Measurements from ENCODE around the gene LYRM9. TPM values are rescaled to one million over a fixed set of nuclear protein-coding genes. Genes with fewer than 3 reads are reported as not detected.

The LYRM9 gene
- total RNA-seq, 2 donors from 2014 or later = 5.8 to 8.3 TPM

DNA sequence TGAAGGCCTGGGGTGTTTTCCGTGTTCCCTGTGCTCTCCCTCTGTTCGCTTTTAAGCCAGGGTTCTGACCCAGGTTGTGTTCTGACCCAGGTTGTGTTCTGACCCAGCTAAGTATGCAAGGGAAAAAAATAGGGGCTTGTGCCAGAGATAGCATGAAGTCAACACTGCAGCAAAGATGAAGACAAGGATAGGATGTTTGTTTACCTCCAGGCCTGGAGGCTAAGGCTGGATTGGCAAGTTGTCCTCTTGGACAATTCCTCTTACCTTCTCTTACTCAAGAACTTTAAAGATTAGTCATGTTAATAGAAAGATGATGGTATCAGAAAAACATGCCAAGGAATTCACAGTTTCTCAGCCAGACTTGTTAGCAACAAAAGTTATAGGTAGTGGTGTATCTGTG is 19.4 kb downstream of the LYRM9 start:
- Histone ChIP-seq H3K4me3 (ENCODE audit: low read length) (no peak overlapping the region), H3K27ac (ENCODE audit: low read depth, low read length) (no peak overlapping the region)

DNA sequence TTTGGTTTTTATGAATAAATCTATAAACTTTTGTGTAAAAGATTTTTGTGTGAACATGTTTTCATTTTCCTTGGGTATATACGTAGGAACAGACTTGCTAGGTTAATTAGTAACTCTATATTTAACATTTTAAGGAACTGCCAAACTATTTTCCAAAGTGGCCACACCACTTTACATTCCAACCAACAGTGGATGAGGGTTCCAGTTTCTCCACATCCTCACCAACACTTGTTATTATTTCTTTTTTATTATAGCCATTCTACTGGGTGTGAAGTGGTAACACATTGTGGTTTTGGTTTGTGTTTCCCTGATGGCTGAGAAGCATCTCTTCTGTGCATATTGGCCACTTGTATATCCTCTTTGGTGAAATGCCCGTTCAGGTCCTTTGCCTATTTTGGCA is 20.0 kb downstream of the LYRM9 start:
- Mint-ChIP-seq H3K36me3 (ENCODE audit: low read depth) (no peaks in the 10 kb centered on the region), H3K27me3 (ENCODE audit: insufficient read depth) (peaks cover 2% of the 10 kb centered on the region), H3K27ac (no peak overlapping the region), H3K4me1 (no peaks in the 10 kb centered on the region), H3K9me3 (peaks cover 7% of the 10 kb centered on the region), H3K4me3 (no peak overlapping the region)
- Histone ChIP-seq H3K4me3 (ENCODE audit: low read length) (no peak overlapping the region), H3K4me1 (ENCODE audit: control insufficient read depth, insufficient read depth, low read length) (no peaks in the 10 kb centered on the region), H3K27ac (ENCODE audit: low read depth, low read length) (no peak overlapping the region), H3K36me3 (ENCODE audit: control insufficient read depth, insufficient read depth, low read length) (no peaks in the 10 kb centered on the region), H3K9me3 (ENCODE audit: control insufficient read depth, low read length) (no peaks in the 10 kb centered on the region), H3K27me3 (ENCODE audit: control insufficient read depth, insufficient read depth, low read length, poor library complexity, severe bottlenecking) (no peaks in the 10 kb centered on the region), H3K9ac (ENCODE audit: extremely low read depth, low read length, poor library complexity, severe bottlenecking) (no peak overlapping the region)
- TF ChIP-seq, protein P1, sequence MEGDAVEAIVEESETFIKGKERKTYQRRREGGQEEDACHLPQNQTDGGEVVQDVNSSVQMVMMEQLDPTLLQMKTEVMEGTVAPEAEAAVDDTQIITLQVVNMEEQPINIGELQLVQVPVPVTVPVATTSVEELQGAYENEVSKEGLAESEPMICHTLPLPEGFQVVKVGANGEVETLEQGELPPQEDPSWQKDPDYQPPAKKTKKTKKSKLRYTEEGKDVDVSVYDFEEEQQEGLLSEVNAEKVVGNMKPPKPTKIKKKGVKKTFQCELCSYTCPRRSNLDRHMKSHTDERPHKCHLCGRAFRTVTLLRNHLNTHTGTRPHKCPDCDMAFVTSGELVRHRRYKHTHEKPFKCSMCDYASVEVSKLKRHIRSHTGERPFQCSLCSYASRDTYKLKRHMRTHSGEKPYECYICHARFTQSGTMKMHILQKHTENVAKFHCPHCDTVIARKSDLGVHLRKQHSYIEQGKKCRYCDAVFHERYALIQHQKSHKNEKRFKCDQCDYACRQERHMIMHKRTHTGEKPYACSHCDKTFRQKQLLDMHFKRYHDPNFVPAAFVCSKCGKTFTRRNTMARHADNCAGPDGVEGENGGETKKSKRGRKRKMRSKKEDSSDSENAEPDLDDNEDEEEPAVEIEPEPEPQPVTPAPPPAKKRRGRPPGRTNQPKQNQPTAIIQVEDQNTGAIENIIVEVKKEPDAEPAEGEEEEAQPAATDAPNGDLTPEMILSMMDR (conservative IDR thresholded peaks at IDR 0.05) = no peak
- 86 to 92% methylated on average over 1 of the region's 2 CpGs for WGBS, 2 experiments (ENCODE audit: insufficient coverage in 1 of 2, insufficient read length in 1 of 2)
- no peak for DNase-seq

More for the DNA sequence above, 19.4 kb downstream of the LYRM9 start:
- no peak for DNase-seq
- TF ChIP-seq, protein P1 (conservative IDR thresholded peaks at IDR 0.05) = no peak
- WGBS, 2 experiments (ENCODE audit: insufficient coverage in 1 of 2, insufficient read length in 1 of 2) = 94% methylated on average over 2 of the region's 2 CpGs; no CpG with 5 or more reads in 1 of the 2 experiments
- peaks cover 2% of the 10 kb centered on the region for H3K27me3 Mint-ChIP-seq (ENCODE audit: insufficient read depth)
- H3K27ac Mint-ChIP-seq = no peak overlapping the region
- H3K36me3 Mint-ChIP-seq (ENCODE audit: low read depth) = no peaks in the 10 kb centered on the region
- H3K4me1 ChIP-seq (ENCODE audit: control insufficient read depth, insufficient read depth, low read length) = no peaks in the 10 kb centered on the region
- no peak overlapping the region for H3K4me3 Mint-ChIP-seq
- no peaks in the 10 kb centered on the region for H3K4me1 Mint-ChIP-seq
- no peak overlapping the region for H3K9ac ChIP-seq (ENCODE audit: extremely low read depth, low read length, poor library complexity, severe bottlenecking)
- H3K9me3 Mint-ChIP-seq = peaks cover 7% of the 10 kb centered on the region
- no peaks in the 10 kb centered on the region for H3K9me3 ChIP-seq (ENCODE audit: control insufficient read depth, low read length)
- no peaks in the 10 kb centered on the region for H3K36me3 ChIP-seq (ENCODE audit: control insufficient read depth, insufficient read depth, low read length)
- H3K27me3 ChIP-seq (ENCODE audit: control insufficient read depth, insufficient read depth, low read length, poor library complexity, severe bottlenecking) = no peaks in the 10 kb centered on the region

DNA sequence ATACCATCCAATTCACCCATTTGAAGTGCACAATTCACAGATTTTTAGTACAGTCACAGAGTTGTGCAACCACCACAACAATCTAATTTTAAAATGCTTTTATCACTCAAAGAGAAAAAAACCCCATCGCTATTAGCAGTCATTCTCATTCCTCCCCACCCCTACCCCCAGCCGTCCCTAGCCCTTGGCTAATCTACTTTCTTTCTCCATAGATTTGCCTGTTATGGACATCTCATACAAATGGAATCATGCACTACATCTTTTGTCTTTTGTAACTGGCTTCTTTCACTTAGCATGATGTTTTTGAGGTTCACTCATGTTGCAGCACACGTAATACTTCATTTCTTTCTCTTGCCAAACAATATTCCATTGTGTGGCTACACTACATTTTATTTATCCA is 20.4 kb downstream of the LYRM9 start:
- Mint-ChIP-seq H3K4me1 (no peaks in the 10 kb centered on the region), H3K27me3 (ENCODE audit: insufficient read depth) (peaks cover 2% of the 10 kb centered on the region), H3K4me3 (no peak overlapping the region), H3K9me3 (peaks cover 7% of the 10 kb centered on the region), H3K36me3 (ENCODE audit: low read depth) (no peaks in the 10 kb centered on the region), H3K27ac (no peak overlapping the region)
- WGBS, 2 experiments (ENCODE audit: insufficient coverage in 1 of 2, insufficient read length in 1 of 2) = 94 to 95% methylated on average over 3 of the region's 3 CpGs
- Histone ChIP-seq H3K9me3 (ENCODE audit: control insufficient read depth, low read length) (no peaks in the 10 kb centered on the region), H3K27me3 (ENCODE audit: control insufficient read depth, insufficient read depth, low read length, poor library complexity, severe bottlenecking) (no peaks in the 10 kb centered on the region), H3K9ac (ENCODE audit: extremely low read depth, low read length, poor library complexity, severe bottlenecking) (no peak overlapping the region), H3K4me3 (ENCODE audit: low read length) (no peak overlapping the region), H3K36me3 (ENCODE audit: control insufficient read depth, insufficient read depth, low read length) (no peaks in the 10 kb centered on the region), H3K4me1 (ENCODE audit: control insufficient read depth, insufficient read depth, low read length) (no peaks in the 10 kb centered on the region), H3K27ac (ENCODE audit: low read depth, low read length) (no peak overlapping the region)
- no peak for DNase-seq
- TF ChIP-seq, protein P1 (conservative IDR thresholded peaks at IDR 0.05) = no peak

All from endodermal cell (in vitro differentiated cells).